GM19240 (cell line): Measurements from ENCODE around the gene GRIA1.
"Not testable (repeated sequence)": the region's sequence is repeated elsewhere in the genome, so short reads cannot be mapped to it uniquely, and the experiment has no call there.

Experiments used
- DNase-seq: peaks from one replicate; pipeline ENCODE4 v3.0.0; 2011; ENCODE audit warnings: low spot score; ENCODE audit not compliant: insufficient read length

The GRIA1 gene

GRCh38 chr5:153717287-153717686 lies 226.8 kb downstream of the GRIA1 start:
- no peak for DNase-seq

GRCh38 chr5:153718713-153719112 lies 228.2 kb downstream of the GRIA1 start:
- DNase-seq, result no peak

GRCh38 chr5:153719324-153719723 lies 228.9 kb downstream of the GRIA1 start:
- DNase-seq, result no peak

GRCh38 chr5:153723022-153723610 lies 232.6 kb downstream of the GRIA1 start:
- DNase-seq, result not testable (repeated sequence)

GRCh38 chr5:153742060-153742459 lies 251.6 kb downstream of the GRIA1 start:
- no peak for DNase-seq

- DNase-seq, result no peak
Observed at GRCh38 chr5:153744751-153745150, 254.3 kb downstream of the GRIA1 start.

- no peak for DNase-seq
Observed at GRCh38 chr5:153745778-153746395, 255.4 kb downstream of the GRIA1 start.

GRCh38 chr5:153746440-153746839 lies 256.0 kb downstream of the GRIA1 start:
- DNase-seq, result no peak

- DNase-seq, result no peak
Observed at GRCh38 chr5:153748823-153749222, 258.4 kb downstream of the GRIA1 start.

GRCh38 chr5:153749960-153750359 lies 259.5 kb downstream of the GRIA1 start:
- DNase-seq, result no peak

- DNase-seq, result no peak
Observed at GRCh38 chr5:153751251-153751650, 260.8 kb downstream of the GRIA1 start.

GRCh38 chr5:153752890-153753289 lies 262.4 kb downstream of the GRIA1 start:
- DNase-seq, result no peak

- no peak for DNase-seq
Observed at GRCh38 chr5:153753645-153754432, 263.4 kb downstream of the GRIA1 start.

- no peak for DNase-seq
Observed at GRCh38 chr5:153755913-153756500, 265.5 kb downstream of the GRIA1 start.

GRCh38 chr5:153756540-153756939 lies 266.1 kb downstream of the GRIA1 start:
- no peak for DNase-seq

GRCh38 chr5:153765987-153766386 lies 275.5 kb downstream of the GRIA1 start:
- DNase-seq, result no peak

- no peak for DNase-seq
Observed at GRCh38 chr5:153767221-153768188, 277.0 kb downstream of the GRIA1 start.

GRCh38 chr5:153770066-153770465 lies 279.6 kb downstream of the GRIA1 start:
- no peak for DNase-seq

- no peak for DNase-seq
Observed at GRCh38 chr5:153774686-153775085, 284.2 kb downstream of the GRIA1 start.

- no peak for DNase-seq
Observed at GRCh38 chr5:153775923-153776322, 285.5 kb downstream of the GRIA1 start.
